GM12864 (cell line): ENCODE measurements around the gene TICRR.
"Not testable (repeated sequence)": the region's sequence is repeated elsewhere in the genome, so short reads cannot be mapped to it uniquely, and the experiment has no call there.

Experiments used
- DNase-seq: peaks from one replicate; pipeline ENCODE4 v3.0.0-alpha.2; 2011; ENCODE audit warnings: low read depth
- H3K4me3 ChIP-seq: 2 replicates; pipeline ENCODE4 v1.5.1; 2011; ENCODE audit warnings: mild to moderate bottlenecking, low read depth, low read length, control low read depth
- TF ChIP-seq, protein P1 (sequence below): IDR thresholded peaks from 2 replicates; pipeline ENCODE4 v1.5.1; 2011; ENCODE audit warnings: low read depth, mild to moderate bottlenecking, moderate library complexity, low read length, control low read depth, inconsistent platforms; ENCODE audit errors: missing control alignments

The TICRR gene

DNA sequence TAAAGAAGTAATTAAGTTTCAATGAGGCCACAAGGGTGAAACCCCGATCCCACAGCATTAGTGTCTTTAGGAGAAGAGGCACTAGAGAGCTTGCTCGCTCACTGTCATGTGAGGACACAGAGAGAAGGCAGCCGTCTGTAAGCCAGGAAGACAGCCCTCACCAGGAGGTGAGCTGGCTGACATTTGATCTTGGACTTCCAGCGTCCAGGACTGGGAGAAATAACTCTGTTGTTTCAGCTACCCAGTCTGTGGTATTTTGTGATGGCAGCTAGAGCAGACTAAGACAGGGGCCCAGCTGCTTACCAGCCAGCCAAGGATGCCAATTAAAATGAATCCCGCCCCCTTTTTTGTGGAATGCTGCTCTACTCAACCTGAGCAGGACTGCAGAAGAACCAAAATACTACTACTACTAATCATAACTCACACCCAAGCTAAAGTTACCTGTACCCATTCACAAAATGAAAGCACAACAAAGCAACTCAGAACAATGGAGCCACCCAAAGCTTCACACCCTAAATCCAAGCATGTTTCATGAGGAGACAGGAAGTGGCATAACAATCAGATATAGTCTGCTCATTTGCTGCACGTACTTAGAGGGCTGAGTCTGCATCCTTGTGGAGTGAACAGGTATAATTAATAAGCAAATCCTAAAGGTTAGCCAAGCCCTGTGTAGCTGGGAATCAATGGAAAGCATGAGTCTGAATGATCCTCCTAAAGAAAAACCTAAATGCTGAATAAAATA, 43.3 kb upstream of the TICRR start:
- TF ChIP-seq, protein P1, sequence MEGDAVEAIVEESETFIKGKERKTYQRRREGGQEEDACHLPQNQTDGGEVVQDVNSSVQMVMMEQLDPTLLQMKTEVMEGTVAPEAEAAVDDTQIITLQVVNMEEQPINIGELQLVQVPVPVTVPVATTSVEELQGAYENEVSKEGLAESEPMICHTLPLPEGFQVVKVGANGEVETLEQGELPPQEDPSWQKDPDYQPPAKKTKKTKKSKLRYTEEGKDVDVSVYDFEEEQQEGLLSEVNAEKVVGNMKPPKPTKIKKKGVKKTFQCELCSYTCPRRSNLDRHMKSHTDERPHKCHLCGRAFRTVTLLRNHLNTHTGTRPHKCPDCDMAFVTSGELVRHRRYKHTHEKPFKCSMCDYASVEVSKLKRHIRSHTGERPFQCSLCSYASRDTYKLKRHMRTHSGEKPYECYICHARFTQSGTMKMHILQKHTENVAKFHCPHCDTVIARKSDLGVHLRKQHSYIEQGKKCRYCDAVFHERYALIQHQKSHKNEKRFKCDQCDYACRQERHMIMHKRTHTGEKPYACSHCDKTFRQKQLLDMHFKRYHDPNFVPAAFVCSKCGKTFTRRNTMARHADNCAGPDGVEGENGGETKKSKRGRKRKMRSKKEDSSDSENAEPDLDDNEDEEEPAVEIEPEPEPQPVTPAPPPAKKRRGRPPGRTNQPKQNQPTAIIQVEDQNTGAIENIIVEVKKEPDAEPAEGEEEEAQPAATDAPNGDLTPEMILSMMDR: no peak

DNA sequence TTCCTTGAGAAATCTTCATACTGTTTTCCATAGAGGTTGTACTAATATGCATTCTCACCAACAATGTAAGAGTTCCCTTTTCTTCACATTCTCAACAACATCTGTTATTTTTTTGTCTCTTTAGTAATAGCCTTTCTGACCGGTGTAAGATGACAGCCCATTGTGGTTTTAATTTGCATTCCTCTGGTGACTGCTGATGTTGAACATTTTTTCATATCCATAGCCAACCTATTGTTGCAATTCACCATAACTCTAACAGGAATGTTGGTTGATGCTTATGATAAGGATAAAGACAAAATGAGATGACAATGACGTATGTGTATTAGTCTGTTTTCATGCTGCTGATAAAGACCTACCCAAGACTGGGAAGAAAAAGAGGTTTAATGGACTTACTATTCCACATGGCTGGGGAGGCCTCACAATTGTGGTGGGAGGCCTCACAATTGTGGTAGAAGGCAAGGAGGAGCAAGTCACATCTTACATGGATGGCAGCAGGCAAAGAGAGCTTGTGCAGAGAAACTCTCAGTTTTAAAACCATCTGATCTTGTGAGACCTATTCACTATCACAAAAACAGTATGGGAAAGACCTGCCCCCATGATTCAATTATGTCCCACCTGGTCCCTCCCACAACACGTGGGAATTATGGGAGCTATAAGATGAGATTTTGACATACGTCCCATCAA, 41.3 kb upstream of the TICRR start:
- no peak overlapping the region for H3K4me3 ChIP-seq
- no peak for DNase-seq
- TF ChIP-seq, protein P1: no peak

More for the DNA sequence above, 43.3 kb upstream of the TICRR start:
- no peak for DNase-seq
- H3K4me3 ChIP-seq: no peak overlapping the region

DNA sequence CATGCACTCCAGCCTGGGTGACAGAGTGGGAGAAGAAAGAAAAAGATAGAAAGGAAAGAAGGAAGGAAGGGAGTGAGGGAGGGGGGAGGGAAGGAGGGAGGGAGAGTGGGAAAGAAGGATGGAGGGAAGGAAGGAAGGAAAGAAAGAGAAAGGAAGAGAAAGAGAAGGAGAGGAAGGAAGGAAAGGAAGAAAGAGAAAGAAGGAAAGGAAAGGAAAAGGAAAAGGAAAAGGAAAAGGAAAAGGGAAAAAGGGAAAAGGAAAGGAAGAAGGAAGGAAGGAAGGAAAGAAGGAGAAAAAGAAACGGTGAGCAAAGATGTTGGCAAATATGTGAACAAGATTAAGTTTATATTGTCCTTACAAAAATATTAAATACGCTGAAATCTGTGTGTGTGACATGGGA, 36.2 kb upstream of the TICRR start:
- no peak for DNase-seq
- TF ChIP-seq, protein P1: no peak
- H3K4me3 ChIP-seq: no peak overlapping the region

DNA sequence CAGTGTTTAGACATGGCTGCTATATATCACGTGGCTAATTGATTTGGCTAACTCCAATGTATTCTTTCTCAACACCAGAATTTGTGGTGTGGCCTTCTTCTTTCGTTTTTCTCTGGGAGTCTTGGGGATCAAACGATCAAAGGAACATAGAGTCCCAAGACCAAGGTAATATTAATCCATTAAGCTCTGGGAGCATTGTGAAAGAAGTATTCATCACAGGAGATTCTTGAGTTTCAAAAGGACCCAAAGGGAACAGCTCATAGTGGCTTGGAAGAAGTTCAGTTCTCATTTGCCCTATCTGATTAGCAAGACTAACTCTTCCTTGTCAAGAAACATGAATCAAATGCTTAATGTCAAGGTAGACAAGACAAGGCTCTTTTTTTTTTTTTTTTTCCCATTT, 32.9 kb upstream of the TICRR start:
- TF ChIP-seq, protein P1: no peak
- no peak overlapping the region for H3K4me3 ChIP-seq
- DNase-seq: no peak

DNA sequence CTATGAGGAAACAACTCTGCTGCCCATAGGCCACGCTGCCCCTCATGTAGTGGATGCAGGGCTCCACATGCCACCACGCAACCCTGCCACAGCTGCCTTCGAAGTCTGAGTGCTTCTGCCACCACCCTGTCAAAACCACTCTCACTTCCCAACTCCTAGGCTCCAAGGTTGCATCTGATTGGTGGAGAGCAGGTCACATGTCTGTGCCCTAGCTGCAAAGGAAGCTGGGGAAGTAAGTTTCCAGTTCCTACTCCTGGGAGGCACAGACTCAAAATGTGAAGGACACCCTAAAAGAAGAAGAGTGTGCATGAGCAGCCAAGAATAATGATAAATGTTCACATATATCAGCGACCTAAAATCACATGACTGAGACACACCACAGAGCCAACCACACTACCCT, 31.9 kb upstream of the TICRR start:
- TF ChIP-seq, protein P1: no peak
- no peak for DNase-seq
- H3K4me3 ChIP-seq: no peak overlapping the region

DNA sequence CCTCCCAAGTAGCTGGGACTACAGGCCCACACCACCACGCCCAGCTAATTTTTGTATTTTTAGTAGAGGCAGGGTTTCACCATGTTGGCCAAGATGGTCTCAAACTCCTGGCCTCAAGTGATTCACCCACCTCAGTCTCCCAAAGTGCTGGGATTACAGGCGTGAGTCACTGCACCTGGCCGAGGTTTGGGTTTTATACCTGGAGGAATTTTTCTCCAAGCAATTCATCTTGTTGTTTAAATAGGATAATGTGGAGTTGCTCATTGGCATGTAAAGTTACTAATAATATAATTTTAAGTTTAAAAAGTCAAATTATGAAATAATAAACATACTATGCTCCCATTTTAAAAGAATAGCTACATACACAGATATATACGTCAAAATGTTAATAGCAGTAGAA, 26.1 kb upstream of the TICRR start:
- not testable (repeated sequence) for DNase-seq

DNA sequence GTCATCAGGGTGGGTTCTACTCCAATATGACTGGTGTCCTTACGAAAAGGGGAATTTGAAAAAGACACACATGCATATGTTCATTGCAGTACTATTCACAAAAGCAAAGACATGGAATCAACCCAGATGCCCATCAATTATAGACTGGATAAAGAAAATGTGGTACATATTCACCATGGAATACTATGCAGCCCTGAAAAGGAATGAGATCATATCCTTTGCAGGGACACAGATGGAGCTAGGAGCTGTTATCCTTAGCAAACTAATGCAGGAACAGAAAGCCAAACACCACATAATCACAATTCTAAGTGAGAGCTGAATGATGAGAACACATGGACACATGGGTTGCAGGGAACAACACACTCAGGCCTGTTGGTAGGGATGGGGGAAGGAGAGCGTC, 24.8 kb upstream of the TICRR start:
- H3K4me3 ChIP-seq: no peak overlapping the region
- no peak for DNase-seq
- TF ChIP-seq, protein P1: no peak

More for the DNA sequence above, 26.1 kb upstream of the TICRR start:
- not testable (repeated sequence) for H3K4me3 ChIP-seq
